ENCODE data around the gene MAP3K7.

The MAP3K7 gene

GRCh38 chr6:90586836-90587638 lies at the start of gene MAP3K7:
TSS of gene MAP3K7 (minus strand) at chr6:90587072. CDS start at chr6:90586883, 189 bp downstream.
- no peaks in the 10 kb centered on the region for H3K9me3 ChIP-seq (ENCODE audit: control insufficient read depth, low read length)
- no peaks in the 10 kb centered on the region for H3K27me3 ChIP-seq (replicated peaks; ENCODE audit: control insufficient read depth, insufficient read depth, low read length)
- peak; percentile 98 for DNase-seq (ENCODE audit: low read depth)
- H3K36me3 ChIP-seq (ENCODE audit: control insufficient read depth, insufficient read depth, low read length, severe bottlenecking): no peaks in the 10 kb centered on the region
- H3K4me3 ChIP-seq (ENCODE audit: low read length): peak within 1 kb of the TSS; percentile 97
- H3K4me1 ChIP-seq (ENCODE audit: control insufficient read depth, insufficient read depth, low read length): peaks cover 41% of the 10 kb centered on the region
- H3K9ac ChIP-seq (ENCODE audit: low read length): peak within 1 kb of the TSS; percentile 98

- H3K9ac ChIP-seq (ENCODE audit: low read length): no peak overlapping the region
- no peaks in the 10 kb centered on the region for H3K9me3 ChIP-seq (ENCODE audit: control insufficient read depth, low read length)
- no peak overlapping the region for H3K4me3 ChIP-seq (ENCODE audit: low read length)
- no peaks in the 10 kb centered on the region for H3K27me3 ChIP-seq (replicated peaks; ENCODE audit: control insufficient read depth, insufficient read depth, low read length)
- DNase-seq (ENCODE audit: low read depth): no peak
- no peaks in the 10 kb centered on the region for H3K36me3 ChIP-seq (ENCODE audit: control insufficient read depth, insufficient read depth, low read length, severe bottlenecking)
- no peaks in the 10 kb centered on the region for H3K4me1 ChIP-seq (ENCODE audit: control insufficient read depth, insufficient read depth, low read length)
These were observed 44.2 kb upstream of the MAP3K7 start for GRCh38 chr6:90631046-90631445.

- DNase-seq (ENCODE audit: low read depth): no peak
- Histone ChIP-seq H3K4me1 (ENCODE audit: control insufficient read depth, insufficient read depth, low read length) (no peaks in the 10 kb centered on the region), H3K9ac (ENCODE audit: low read length) (no peak overlapping the region), H3K36me3 (ENCODE audit: control insufficient read depth, insufficient read depth, low read length, severe bottlenecking) (no peaks in the 10 kb centered on the region), H3K4me3 (ENCODE audit: low read length) (no peak overlapping the region), H3K9me3 (ENCODE audit: control insufficient read depth, low read length) (no peaks in the 10 kb centered on the region), H3K27me3 (replicated peaks; ENCODE audit: control insufficient read depth, insufficient read depth, low read length) (peaks cover 16% of the 10 kb centered on the region)
These were observed 34.7 kb upstream of the MAP3K7 start for GRCh38 chr6:90621581-90621980.

GRCh38 chr6:90619221-90619620 lies 32.3 kb upstream of the MAP3K7 start:
- Histone ChIP-seq H3K36me3 (ENCODE audit: control insufficient read depth, insufficient read depth, low read length, severe bottlenecking) (no peaks in the 10 kb centered on the region), H3K4me3 (ENCODE audit: low read length) (no peak overlapping the region), H3K9me3 (ENCODE audit: control insufficient read depth, low read length) (no peaks in the 10 kb centered on the region), H3K9ac (ENCODE audit: low read length) (no peak overlapping the region), H3K27me3 (replicated peaks; ENCODE audit: control insufficient read depth, insufficient read depth, low read length) (peaks cover 29% of the 10 kb centered on the region), H3K4me1 (ENCODE audit: control insufficient read depth, insufficient read depth, low read length) (no peaks in the 10 kb centered on the region)
- no peak for DNase-seq (ENCODE audit: low read depth)

- Histone ChIP-seq H3K9ac (ENCODE audit: low read length) (no peak overlapping the region), H3K4me1 (ENCODE audit: control insufficient read depth, insufficient read depth, low read length) (peaks cover 3% of the 10 kb centered on the region), H3K27me3 (replicated peaks; ENCODE audit: control insufficient read depth, insufficient read depth, low read length) (peaks cover 50% of the 10 kb centered on the region), H3K9me3 (ENCODE audit: control insufficient read depth, low read length) (no peaks in the 10 kb centered on the region), H3K36me3 (ENCODE audit: control insufficient read depth, insufficient read depth, low read length, severe bottlenecking) (no peaks in the 10 kb centered on the region), H3K4me3 (ENCODE audit: low read length) (no peak overlapping the region)
- no peak for DNase-seq (ENCODE audit: low read depth)
These were observed 25.4 kb upstream of the MAP3K7 start for GRCh38 chr6:90612313-90612680.

GRCh38 chr6:90611543-90612312 lies 24.9 kb upstream of the MAP3K7 start:
- Histone ChIP-seq H3K27me3 (replicated peaks; ENCODE audit: control insufficient read depth, insufficient read depth, low read length) (peaks cover 49% of the 10 kb centered on the region), H3K36me3 (ENCODE audit: control insufficient read depth, insufficient read depth, low read length, severe bottlenecking) (no peaks in the 10 kb centered on the region), H3K9me3 (ENCODE audit: control insufficient read depth, low read length) (no peaks in the 10 kb centered on the region), H3K9ac (ENCODE audit: low read length) (no peak overlapping the region), H3K4me1 (ENCODE audit: control insufficient read depth, insufficient read depth, low read length) (peaks cover 3% of the 10 kb centered on the region), H3K4me3 (ENCODE audit: low read length) (peak overlapping the region; percentile 81)
- no peak for DNase-seq (ENCODE audit: low read depth)

- H3K27me3 ChIP-seq (replicated peaks; ENCODE audit: control insufficient read depth, insufficient read depth, low read length): peaks cover 47% of the 10 kb centered on the region
- no peaks in the 10 kb centered on the region for H3K9me3 ChIP-seq (ENCODE audit: control insufficient read depth, low read length)
- peak overlapping the region; percentile 39 for H3K9ac ChIP-seq (ENCODE audit: low read length)
- H3K36me3 ChIP-seq (ENCODE audit: control insufficient read depth, insufficient read depth, low read length, severe bottlenecking): no peaks in the 10 kb centered on the region
- H3K4me3 ChIP-seq (ENCODE audit: low read length): peak overlapping the region; percentile 81
- peaks cover 3% of the 10 kb centered on the region for H3K4me1 ChIP-seq (ENCODE audit: control insufficient read depth, insufficient read depth, low read length)
- peak; percentile 60 for DNase-seq (ENCODE audit: low read depth)
These were observed 24.1 kb upstream of the MAP3K7 start for GRCh38 chr6:90610751-90611542.

GRCh38 chr6:90610301-90610750 lies 23.5 kb upstream of the MAP3K7 start:
- Histone ChIP-seq H3K9me3 (ENCODE audit: control insufficient read depth, low read length) (no peaks in the 10 kb centered on the region), H3K9ac (ENCODE audit: low read length) (no peak overlapping the region), H3K4me3 (ENCODE audit: low read length) (peak overlapping the region; percentile 81), H3K27me3 (replicated peaks; ENCODE audit: control insufficient read depth, insufficient read depth, low read length) (peaks cover 46% of the 10 kb centered on the region), H3K36me3 (ENCODE audit: control insufficient read depth, insufficient read depth, low read length, severe bottlenecking) (no peaks in the 10 kb centered on the region), H3K4me1 (ENCODE audit: control insufficient read depth, insufficient read depth, low read length) (peaks cover 3% of the 10 kb centered on the region)
- peak; percentile 18 for DNase-seq (ENCODE audit: low read depth)

GRCh38 chr6:90605749-90606340 lies 19.0 kb upstream of the MAP3K7 start:
- H3K36me3 ChIP-seq (ENCODE audit: control insufficient read depth, insufficient read depth, low read length, severe bottlenecking): no peaks in the 10 kb centered on the region
- no peak for DNase-seq (ENCODE audit: low read depth)
- no peak overlapping the region for H3K9ac ChIP-seq (ENCODE audit: low read length)
- H3K9me3 ChIP-seq (ENCODE audit: control insufficient read depth, low read length): no peaks in the 10 kb centered on the region
- H3K27me3 ChIP-seq (replicated peaks; ENCODE audit: control insufficient read depth, insufficient read depth, low read length): peaks cover 16% of the 10 kb centered on the region
- no peaks in the 10 kb centered on the region for H3K4me1 ChIP-seq (ENCODE audit: control insufficient read depth, insufficient read depth, low read length)
- no peak overlapping the region for H3K4me3 ChIP-seq (ENCODE audit: low read length)

GRCh38 chr6:90604546-90604945 lies 17.7 kb upstream of the MAP3K7 start:
- Histone ChIP-seq H3K27me3 (replicated peaks; ENCODE audit: control insufficient read depth, insufficient read depth, low read length) (peaks cover 10% of the 10 kb centered on the region), H3K9ac (ENCODE audit: low read length) (no peak overlapping the region), H3K4me1 (ENCODE audit: control insufficient read depth, insufficient read depth, low read length) (no peaks in the 10 kb centered on the region), H3K9me3 (ENCODE audit: control insufficient read depth, low read length) (no peaks in the 10 kb centered on the region), H3K4me3 (ENCODE audit: low read length) (no peak overlapping the region), H3K36me3 (ENCODE audit: control insufficient read depth, insufficient read depth, low read length, severe bottlenecking) (no peaks in the 10 kb centered on the region)
- no peak for DNase-seq (ENCODE audit: low read depth)

All from adipocyte (in vitro differentiated cells).